ENCODE measurements around the gene CEP170B.

GRCh38 chr14:104897330-104898194 is 32.5 kb downstream of the CEP170B start:
- TF ChIP-seq CTCF (IDR thresholded peaks at IDR 0.05) = no peak
- TF ChIP-seq POLR2A (IDR thresholded peaks at IDR 0.05) = no peak
- no peak for TF ChIP-seq POLR2AphosphoS5 (IDR thresholded peaks at IDR 0.05)
